Putamen (tissue), 1 donor: ENCODE data around the gene CENPP.

Experiments
- DNase-seq: peaks from one replicate; pipeline ENCODE4 v3.0.0-alpha.2; 2016; ENCODE audit warnings: low spot score

CENPP gene

GRCh38 chr9:92658611-92659010, 332.9 kb downstream of the CENPP start:
- no peak for DNase-seq

DNA sequence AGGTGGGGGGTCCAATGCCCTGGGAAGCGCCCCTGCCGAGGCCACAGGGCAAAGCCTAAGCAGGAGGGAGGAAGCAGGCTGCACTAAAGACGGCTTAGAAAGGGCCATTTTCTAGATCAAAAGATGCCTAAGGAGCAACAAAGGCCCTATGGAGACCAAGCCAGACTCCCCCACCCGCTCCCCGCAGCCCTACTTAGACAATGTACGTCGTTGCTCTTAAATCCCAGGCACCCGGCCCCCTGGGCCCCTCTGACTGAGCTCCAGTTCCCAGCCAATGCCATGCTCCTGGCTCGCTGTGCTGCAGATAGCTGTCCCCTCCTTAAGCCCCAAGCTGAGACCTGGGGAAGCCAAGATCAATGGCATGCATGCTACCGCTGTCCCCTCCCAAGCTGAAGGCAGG, 333.8 kb downstream of the CENPP start:
- no peak for DNase-seq

DNA sequence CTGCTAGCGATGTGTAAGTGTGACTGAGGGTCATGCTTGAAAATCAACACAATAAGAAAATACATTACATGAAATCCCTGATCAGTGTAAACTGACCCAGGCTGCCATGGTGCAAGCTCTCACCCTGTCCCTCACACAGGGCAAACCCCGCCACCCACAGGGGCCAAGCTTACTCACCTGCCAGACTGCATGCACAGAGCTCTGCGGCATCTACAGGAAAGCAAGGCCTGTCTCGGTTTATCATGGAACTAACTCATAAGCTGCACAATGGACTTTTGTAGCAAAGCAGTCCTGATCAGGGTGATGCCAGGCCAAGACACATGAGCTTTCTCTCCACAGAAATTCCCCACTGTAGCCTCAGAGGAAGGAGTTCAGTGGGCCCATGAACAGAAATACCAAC, 334.5 kb downstream of the CENPP start:
- no peak for DNase-seq

GRCh38 chr9:92661127-92661526, 335.4 kb downstream of the CENPP start:
- no peak for DNase-seq

DNA sequence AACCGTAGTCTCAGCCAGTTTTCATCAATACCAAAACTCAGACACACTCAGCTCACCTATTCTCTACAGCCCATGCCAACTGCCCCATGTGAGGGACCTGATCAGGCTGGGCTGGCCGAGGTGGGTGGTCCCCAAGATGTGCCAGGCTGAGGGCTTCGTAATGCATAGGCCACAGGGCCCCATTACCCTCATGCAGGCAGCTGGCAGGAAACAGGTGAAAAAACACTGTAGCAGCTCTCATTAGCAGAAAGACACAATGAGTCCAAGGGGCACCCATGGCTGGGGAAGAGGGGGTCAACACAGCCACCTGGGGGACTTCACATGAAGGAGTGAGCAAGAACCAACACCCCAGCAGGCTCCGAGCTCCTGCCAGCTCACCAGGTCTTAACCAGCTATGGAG, 336.0 kb downstream of the CENPP start:
- no peak for DNase-seq

- no peak for DNase-seq
These were observed 337.4 kb downstream of the CENPP start for GRCh38 chr9:92663126-92663525.

GRCh38 chr9:92663951-92664350, 338.2 kb downstream of the CENPP start:
- DNase-seq: no peak

DNA sequence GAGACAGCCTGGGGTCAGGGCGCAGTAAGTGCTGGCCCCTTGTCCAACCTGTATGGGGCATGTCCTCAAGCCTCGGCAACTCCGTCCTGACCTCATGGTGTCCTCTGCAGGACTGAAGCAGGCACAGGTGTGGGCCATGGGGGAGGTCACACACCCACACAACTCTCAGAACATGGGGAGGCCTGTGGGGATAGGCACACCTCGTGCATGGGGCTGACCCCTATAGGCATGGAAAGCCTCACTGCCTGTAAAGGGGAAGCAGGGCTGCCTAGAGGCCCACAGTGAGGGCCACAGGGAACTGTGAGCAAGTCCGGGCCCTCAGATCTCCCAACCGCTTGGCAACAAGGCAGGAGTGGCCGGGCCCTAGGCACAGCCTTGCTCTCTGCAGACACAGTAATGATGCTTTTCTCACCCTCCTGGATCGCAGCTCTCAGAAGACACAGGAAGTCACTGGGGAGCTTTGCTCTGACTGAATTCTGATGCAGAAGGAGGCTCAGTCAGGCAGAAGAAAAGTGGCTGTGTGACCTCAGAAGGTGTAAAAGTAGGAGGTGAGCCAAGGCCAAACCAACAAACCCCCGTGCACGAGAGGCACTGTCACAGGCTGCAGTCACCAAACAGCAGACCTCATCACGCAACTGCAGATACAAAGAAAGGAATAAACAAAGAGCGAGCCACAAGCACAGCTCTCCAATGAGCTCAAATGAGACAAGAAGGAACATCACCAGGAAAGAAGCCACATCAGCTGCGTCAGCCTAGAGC, 338.8 kb downstream of the CENPP start:
- DNase-seq: no peak

GRCh38 chr9:92665836-92666235, 340.1 kb downstream of the CENPP start:
- DNase-seq: no peak

DNA sequence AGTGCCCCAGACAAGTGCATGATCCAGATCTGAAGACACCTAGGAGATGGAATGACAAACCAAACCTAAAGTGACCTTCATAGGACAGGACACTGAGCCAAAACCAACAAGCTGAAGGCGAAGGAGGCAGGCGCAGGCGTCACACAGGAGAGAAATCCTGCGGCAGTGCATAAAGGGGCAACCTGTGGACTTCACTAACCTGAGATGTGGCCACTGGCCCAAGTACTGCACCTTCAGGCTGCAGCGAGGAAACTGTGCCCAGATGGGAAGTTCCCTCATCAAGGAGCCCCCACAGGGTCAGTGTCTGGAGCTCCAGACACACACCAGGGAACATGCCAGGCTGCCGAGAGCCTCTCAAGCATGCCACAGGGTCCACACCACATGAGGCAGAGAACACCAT, 340.5 kb downstream of the CENPP start:
- DNase-seq: no peak

GRCh38 chr9:92666912-92667532, 341.3 kb downstream of the CENPP start:
- DNase-seq: no peak

DNA sequence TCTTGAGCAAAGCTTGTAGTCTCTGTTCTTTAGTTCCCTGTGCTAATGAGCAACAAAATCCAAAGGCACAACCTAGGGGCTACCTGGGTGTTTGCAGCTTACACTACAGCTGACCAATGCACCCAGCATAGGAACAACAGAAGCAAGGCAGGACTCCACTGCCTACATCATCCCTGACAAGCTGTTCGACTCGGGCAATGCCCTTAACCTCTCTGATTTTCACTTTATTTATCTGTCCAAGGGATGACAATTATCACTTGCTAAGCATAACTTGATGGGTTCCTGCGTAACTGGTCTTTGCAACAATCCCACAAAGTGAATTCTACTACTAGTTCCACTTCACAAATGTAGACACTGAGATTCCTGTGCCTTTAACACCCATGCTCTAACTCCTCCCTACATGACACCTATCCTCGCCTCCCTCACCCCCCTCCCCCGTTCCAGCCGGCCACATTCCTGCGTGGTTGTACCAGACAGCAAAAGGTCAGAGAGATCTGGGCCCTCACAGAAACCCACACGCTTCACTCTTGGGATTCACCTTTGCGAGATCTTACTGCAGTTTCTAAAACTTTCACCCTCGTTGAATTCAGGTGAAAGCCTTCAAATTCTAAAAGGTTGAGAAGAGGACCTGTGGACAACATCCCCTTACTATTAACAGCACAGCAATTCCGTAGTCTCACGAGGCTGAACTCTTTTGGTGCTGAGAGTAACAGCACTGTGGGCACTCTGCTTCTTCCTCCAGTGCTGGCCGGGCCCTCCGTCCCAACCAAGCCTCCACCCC, 343.2 kb downstream of the CENPP start:
- no peak for DNase-seq

DNA sequence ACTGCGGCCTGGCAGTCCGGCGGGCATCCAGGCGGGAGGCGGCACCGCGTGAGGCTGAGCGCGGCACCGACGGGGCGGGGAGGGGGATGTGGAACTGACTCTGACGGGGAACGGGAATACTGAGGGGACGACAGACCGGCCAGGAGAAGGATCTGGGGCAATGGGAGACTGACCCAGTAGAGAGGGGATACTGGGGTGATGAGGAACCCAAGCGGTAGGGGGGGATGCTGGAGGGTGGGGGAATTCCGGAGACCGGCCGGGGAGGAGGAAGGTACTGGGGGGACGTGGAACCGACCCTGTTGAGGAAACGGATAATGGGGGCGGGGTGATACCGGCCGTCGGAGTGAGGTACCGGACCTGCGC, 343.8 kb downstream of the CENPP start:
- no peak for DNase-seq
